ENCODE data around the gene TMEM161B. TPM values are rescaled to one million over a fixed set of nuclear protein-coding genes. Genes with fewer than 3 reads are reported as not detected.

The TMEM161B gene
- total RNA-seq, 6 donors from 2014 or later: 8.5 to 35.5 (median 13.8) TPM

DNA sequence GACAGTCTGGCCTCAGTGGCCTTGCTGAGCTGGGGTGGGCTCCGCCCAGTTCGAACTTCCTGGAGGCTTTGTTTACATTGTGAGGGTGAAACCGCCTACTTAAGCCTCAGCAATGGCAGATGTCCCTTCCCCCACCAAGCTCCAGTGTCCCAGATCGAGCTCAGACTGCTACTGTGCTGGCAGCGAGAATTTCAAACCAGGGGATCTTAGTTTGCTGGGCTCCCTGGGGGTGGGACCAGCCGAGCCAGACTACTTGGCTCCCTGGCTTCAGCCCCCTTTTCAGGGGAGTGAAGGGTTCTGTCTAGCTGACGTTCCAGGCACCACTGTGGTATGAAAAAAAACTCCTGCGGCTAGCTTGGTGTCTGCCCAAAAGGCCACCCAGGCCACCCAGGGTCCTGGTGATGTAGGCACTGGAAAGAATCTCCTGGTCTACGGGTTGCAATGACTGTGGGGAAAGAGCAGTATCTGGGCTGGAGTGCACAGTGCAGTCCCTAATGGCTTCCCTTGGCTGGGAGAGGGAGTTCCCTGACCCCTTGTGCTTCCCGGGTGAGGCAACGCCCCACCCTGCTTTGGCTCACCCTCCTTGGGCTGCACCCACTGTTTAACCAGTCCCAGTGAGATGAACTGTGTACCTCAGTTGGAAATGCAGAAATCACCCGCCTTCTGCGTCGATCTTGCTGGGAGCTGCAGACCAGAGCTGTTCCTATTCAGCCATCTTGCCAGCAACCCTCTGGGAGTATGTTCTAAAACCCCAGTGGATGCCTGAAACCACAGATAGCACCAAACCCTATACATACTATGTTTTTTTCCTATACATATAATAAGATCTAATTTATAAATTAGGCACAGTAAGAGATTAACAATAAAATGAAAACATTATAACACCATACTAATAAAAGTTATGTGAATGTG lies 95.5 kb downstream of the TMEM161B start:
- H3K4me3 ChIP-seq: no peak overlapping the region
- TF ChIP-seq POLR2AphosphoS5 (IDR thresholded peaks at IDR 0.05): no peak
- no peak for TF ChIP-seq POLR2A (IDR thresholded peaks at IDR 0.05)
- WGBS, 2 donors: 55 to 59% methylated on average over 8 to 14 of the region's 14 CpGs
- no peak for ATAC-seq (ENCODE audit: low FRiP score in 2 of 2)
- no peaks in the 10 kb centered on the region for H3K36me3 ChIP-seq
- H3K4me1 ChIP-seq: peaks cover 0 to 5% (median 0%) of the 10 kb centered on the region in 4 donors
- no peak overlapping the region for H3K27ac ChIP-seq
- no peaks in the 10 kb centered on the region for H3K27me3 ChIP-seq
- DNase-seq: peak in 1 of 2 donors; percentile 28
- peaks cover 0 to 4% (median 1%) of the 10 kb centered on the region in 4 donors for H3K9me3 ChIP-seq

DNA sequence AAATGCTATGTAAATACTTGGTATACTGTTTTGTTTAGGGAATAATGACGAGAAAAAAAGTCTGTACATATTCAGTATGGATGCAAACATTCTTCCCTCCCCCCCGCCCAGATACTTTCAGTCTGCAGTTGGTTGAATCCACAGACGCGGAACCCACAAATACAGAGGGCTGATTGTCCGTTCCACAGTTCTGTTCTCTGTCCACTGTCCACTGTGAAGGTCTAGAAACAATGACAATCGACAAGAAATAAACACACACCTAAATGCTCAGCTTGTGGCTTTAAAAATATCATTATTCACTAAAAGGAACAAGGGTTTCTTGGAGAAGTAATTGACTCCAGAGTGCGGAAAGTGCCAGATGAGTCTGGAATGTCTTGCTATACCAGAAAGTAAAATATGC lies 109.1 kb downstream of the TMEM161B start:
- Histone ChIP-seq H3K9me3 (no peaks in the 10 kb centered on the region), H3K27me3 (no peaks in the 10 kb centered on the region), H3K36me3 (no peaks in the 10 kb centered on the region), H3K27ac (no peak overlapping the region), H3K4me3 (no peak overlapping the region), H3K4me1 (no peaks in the 10 kb centered on the region)
- DNase-seq (no peak), ATAC-seq (ENCODE audit: low FRiP score in 2 of 2) (no peak)
- TF ChIP-seq POLR2A (IDR thresholded peaks at IDR 0.05) (no peak), EP300 (IDR thresholded peaks at IDR 0.05) (no peak), POLR2AphosphoS5 (IDR thresholded peaks at IDR 0.05) (no peak)
- TF ChIP-seq, protein P1, sequence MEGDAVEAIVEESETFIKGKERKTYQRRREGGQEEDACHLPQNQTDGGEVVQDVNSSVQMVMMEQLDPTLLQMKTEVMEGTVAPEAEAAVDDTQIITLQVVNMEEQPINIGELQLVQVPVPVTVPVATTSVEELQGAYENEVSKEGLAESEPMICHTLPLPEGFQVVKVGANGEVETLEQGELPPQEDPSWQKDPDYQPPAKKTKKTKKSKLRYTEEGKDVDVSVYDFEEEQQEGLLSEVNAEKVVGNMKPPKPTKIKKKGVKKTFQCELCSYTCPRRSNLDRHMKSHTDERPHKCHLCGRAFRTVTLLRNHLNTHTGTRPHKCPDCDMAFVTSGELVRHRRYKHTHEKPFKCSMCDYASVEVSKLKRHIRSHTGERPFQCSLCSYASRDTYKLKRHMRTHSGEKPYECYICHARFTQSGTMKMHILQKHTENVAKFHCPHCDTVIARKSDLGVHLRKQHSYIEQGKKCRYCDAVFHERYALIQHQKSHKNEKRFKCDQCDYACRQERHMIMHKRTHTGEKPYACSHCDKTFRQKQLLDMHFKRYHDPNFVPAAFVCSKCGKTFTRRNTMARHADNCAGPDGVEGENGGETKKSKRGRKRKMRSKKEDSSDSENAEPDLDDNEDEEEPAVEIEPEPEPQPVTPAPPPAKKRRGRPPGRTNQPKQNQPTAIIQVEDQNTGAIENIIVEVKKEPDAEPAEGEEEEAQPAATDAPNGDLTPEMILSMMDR (IDR thresholded peaks at IDR 0.05): no peak
- 77 to 87% methylated on average over 7 of the region's 7 CpGs for WGBS, 2 donors

DNA sequence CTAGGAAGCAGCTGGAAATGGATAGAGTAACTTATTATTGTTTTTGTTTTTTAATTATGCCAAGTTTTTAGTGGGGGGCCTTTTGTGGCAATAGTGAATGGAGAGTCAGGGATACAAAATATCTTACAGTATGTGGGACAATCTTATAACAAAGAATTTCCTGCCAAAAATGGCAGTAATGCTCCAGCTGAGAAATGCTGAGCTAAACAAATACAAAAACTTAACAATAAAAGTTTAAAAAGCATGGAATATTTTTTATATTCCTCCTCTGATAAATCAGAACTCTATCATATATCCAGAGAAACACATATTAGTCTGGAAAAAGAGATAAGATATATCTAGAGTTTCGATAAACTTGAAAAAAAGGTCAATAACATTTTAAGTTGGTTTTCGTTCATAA lies 110.6 kb downstream of the TMEM161B start:
- no peak for DNase-seq
- Histone ChIP-seq H3K4me1 (no peaks in the 10 kb centered on the region), H3K9me3 (no peaks in the 10 kb centered on the region), H3K27me3 (no peaks in the 10 kb centered on the region), H3K4me3 (no peak overlapping the region), H3K27ac (no peak overlapping the region), H3K36me3 (no peaks in the 10 kb centered on the region)
- no peak for ATAC-seq (ENCODE audit: low FRiP score in 2 of 2)
- 90 to 93% methylated on average over 2 of the region's 2 CpGs for WGBS, 2 donors
- TF ChIP-seq EP300 (IDR thresholded peaks at IDR 0.05) (no peak), POLR2A (IDR thresholded peaks at IDR 0.05) (no peak), POLR2AphosphoS5 (IDR thresholded peaks at IDR 0.05) (no peak)
- TF ChIP-seq, protein P1 (IDR thresholded peaks at IDR 0.05): no peak

DNA sequence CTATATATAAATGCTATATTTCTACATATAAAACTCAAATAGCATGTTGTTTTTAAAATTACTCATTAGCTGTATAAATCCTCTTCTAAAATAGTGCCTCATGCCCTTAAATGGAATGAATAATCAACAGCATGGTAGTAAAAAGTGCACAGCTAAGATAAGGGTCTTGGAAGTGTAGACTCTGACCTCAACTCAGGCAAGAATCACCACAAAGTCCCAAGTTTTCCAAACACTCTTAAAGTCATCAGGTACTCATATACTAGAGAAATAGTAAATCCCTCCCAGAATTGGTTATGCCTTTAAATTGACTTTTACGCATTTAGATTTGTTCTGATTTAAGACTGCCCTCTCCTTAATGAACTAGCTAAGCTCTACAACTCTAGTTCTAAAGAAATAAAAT lies 113.8 kb downstream of the TMEM161B start:
- WGBS, 2 donors: 88 to 89% methylated on average over 1 of the region's 1 CpG
- DNase-seq: no peak
- Histone ChIP-seq H3K4me3 (no peak overlapping the region), H3K27me3 (no peaks in the 10 kb centered on the region), H3K27ac (no peak overlapping the region), H3K4me1 (no peaks in the 10 kb centered on the region), H3K9me3 (peaks cover 0 to 7% (median 2%) of the 10 kb centered on the region in 4 donors), H3K36me3 (no peaks in the 10 kb centered on the region)
- TF ChIP-seq POLR2AphosphoS5 (IDR thresholded peaks at IDR 0.05): no peak
- no peak for TF ChIP-seq POLR2A (IDR thresholded peaks at IDR 0.05)
- no peak for TF ChIP-seq EP300 (IDR thresholded peaks at IDR 0.05)
- TF ChIP-seq, protein P1 (IDR thresholded peaks at IDR 0.05): no peak
- no peak for ATAC-seq (ENCODE audit: low FRiP score in 2 of 2)

DNA sequence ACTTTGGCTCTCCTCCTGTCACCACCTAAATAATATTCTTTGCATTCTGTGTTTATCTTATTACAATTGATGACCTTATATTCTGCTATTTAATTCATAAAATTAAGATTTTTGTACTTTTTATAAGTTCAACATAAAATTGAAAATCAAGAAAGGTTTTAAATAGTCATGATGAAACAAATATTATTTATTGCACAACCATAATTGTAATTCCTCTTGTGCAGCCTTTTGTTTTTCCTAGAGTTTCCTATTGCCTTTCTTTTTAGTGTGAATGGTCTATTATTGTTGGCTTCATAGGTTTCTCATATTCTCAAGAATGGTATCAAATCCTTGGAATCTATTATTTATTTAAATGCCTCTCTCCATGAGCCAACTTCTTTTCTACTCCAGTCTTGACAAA lies 117.9 kb downstream of the TMEM161B start:
- no peak overlapping the region for H3K27ac ChIP-seq
- ATAC-seq (ENCODE audit: low FRiP score in 2 of 2) (no peak), DNase-seq (no peak)
- TF ChIP-seq, protein P1 (IDR thresholded peaks at IDR 0.05): no peak
- TF ChIP-seq POLR2AphosphoS5 (IDR thresholded peaks at IDR 0.05) (no peak), POLR2A (IDR thresholded peaks at IDR 0.05) (no peak), EP300 (IDR thresholded peaks at IDR 0.05) (no peak)
- peaks cover 0 to 6% (median 6%) of the 10 kb centered on the region in 4 donors for H3K4me1 ChIP-seq
- H3K4me3 ChIP-seq: no peak overlapping the region
- peaks cover 0 to 7% (median 2%) of the 10 kb centered on the region in 4 donors for H3K9me3 ChIP-seq
- H3K36me3 ChIP-seq: no peaks in the 10 kb centered on the region
- H3K27me3 ChIP-seq: no peaks in the 10 kb centered on the region

Measured in upper lobe of left lung (tissue), 6 donors.